Testis (tissue), 2 donors: ENCODE results near the gene KCNH2.

ENCODE experiments used
- POLR2A ChIP-seq: fragments of 450-650 bp; IDR thresholded peaks from one replicate; pipeline ENCODE4 v1.6.1; 2017; ENCODE audit warnings: antibody characterized with exemption, mild to moderate bottlenecking, moderate library complexity
- TF ChIP-seq, protein P1 (sequence below), 3 experiments: fragments of 450-650 bp in 2 of 3; fragments of 200-600 bp in 1 of 3; sonication (generic) in 1 of 3; IDR thresholded peaks; one replicate each; pipeline ENCODE4 v1.5.1; 2016 to 2019; ENCODE audit warnings: antibody characterized with exemption in 3 of 3, mild to moderate bottlenecking in 2 of 3, moderate library complexity in 1 of 3

DNA sequence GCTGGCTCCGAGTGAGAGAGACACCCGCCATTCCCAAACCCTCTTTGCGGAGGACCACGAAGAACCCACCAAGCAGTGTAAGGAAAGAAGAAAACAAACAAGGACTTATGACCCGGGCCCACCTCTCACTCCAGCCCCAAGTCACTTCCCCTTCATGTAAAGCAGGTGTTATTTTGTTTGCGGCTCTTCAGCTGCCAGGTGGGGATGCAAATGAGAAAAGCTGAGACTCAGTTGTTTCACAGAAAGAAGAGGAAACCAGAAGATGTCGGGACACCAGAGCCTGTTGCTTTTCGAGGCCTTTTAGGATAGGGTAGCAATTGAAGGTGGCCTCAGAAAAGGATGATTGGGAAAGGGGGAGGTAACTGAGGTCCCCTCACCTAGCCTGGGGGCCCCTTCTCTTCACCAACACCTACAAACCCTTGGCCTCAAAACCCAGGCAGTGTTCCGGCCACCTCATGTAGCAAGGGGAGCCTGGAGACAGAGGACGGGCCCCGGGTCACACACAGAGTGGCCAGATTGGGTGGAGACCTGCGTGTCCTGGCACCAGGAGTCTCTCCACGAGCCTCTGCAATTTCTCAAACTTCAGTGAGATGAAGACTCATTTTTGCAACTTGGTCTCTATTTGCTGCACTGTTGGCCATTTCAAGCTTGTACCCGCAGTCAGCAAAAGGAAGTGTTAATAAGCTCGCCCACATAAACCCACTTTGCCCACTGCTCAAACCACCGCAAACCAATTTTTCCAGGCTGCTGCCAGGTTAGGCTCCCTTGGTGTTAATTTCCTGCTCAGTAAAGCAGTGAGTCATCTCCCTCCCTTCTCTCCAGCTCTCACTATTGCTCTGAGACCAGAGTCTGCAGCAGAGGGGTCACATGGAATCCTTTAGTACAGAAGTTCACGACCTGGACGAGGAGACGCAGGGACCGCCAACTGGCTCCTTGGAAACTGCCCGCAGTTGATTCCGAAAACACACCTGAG lies 80.3 kb downstream of the KCNH2 start:
- TF ChIP-seq, protein P1, sequence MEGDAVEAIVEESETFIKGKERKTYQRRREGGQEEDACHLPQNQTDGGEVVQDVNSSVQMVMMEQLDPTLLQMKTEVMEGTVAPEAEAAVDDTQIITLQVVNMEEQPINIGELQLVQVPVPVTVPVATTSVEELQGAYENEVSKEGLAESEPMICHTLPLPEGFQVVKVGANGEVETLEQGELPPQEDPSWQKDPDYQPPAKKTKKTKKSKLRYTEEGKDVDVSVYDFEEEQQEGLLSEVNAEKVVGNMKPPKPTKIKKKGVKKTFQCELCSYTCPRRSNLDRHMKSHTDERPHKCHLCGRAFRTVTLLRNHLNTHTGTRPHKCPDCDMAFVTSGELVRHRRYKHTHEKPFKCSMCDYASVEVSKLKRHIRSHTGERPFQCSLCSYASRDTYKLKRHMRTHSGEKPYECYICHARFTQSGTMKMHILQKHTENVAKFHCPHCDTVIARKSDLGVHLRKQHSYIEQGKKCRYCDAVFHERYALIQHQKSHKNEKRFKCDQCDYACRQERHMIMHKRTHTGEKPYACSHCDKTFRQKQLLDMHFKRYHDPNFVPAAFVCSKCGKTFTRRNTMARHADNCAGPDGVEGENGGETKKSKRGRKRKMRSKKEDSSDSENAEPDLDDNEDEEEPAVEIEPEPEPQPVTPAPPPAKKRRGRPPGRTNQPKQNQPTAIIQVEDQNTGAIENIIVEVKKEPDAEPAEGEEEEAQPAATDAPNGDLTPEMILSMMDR (IDR thresholded peaks at IDR 0.05), result no peak
- TF ChIP-seq POLR2A, result no peak
